ENCODE results near the gene XAB2.

XAB2 gene

GRCh38 chr19:7629347-7630054 is at the start of gene XAB2, which contains the start of gene PET100:
XAB2 (minus strand) TSS chr19:7629545; CDS start chr19:7629527, 18 bp downstream.
PET100 (plus strand) TSS chr19:7629793; CDS start chr19:7629834, 41 bp downstream.
- H3K27ac Mint-ChIP-seq: peak within 1 kb of the TSS; percentile 99
- H3K4me3 Mint-ChIP-seq: peak within 1 kb of the TSS; percentile 95
- peaks cover 11% of the 10 kb centered on the region for H3K36me3 Mint-ChIP-seq (ENCODE audit: low read depth)
- H3K9me3 Mint-ChIP-seq: no peaks in the 10 kb centered on the region
- DNase-seq (ENCODE audit: low spot score): peak; percentile 94
- no peaks in the 10 kb centered on the region for H3K27me3 Mint-ChIP-seq (ENCODE audit: low read depth)
- peaks cover 27% of the 10 kb centered on the region for H3K4me1 Mint-ChIP-seq (ENCODE audit: low read depth)

DNA sequence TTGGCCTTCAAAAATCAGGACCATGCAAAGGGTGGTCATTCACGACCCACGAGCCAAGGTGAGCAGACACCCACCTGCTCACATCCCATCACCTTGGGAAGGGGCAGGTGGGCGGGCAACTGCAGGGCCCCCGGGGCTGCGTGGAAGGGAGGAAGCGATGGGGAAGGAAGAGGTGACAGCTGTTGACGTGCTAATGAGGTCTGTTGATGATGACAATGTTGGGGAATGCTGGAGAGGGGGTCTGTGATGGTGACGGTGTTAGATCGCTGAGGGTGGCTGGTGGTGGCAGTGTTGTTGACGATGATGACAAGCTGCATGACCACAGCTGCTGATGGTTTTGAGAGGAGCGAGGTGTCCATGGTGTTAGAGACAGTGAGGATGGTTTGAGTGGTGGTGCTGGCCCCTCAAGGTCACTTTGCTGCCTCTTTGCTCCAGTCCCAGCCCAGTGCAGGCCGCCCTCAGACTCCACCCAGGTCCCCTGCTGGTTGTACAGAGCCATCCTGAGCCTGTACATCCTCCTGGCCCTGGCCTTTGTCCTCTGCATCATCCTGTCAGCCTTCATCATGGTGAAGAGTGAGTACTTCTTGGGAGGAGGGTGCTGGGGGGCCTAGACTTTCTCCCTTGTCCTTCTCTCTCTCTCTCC is 48.4 kb upstream of the XAB2 start:
- no peak for DNase-seq (ENCODE audit: low spot score)
- Mint-ChIP-seq H3K4me3 (no peak overlapping the region), H3K27me3 (ENCODE audit: low read depth) (peaks cover 16% of the 10 kb centered on the region), H3K9me3 (peaks cover 4% of the 10 kb centered on the region), H3K27ac (no peak overlapping the region), H3K4me1 (ENCODE audit: low read depth) (peaks cover 29% of the 10 kb centered on the region), H3K36me3 (ENCODE audit: low read depth) (peaks cover 2% of the 10 kb centered on the region)

GRCh38 chr19:7676854-7677253 is 47.5 kb upstream of the XAB2 start, which contains the start of gene MCEMP1:
MCEMP1 (plus strand) TSS chr19:7677090; CDS start chr19:7677121, 31 bp downstream.
- peaks cover 17% of the 10 kb centered on the region for H3K27me3 Mint-ChIP-seq (ENCODE audit: low read depth)
- H3K9me3 Mint-ChIP-seq: peaks cover 4% of the 10 kb centered on the region
- peak within 1 kb of the TSS; percentile 41 for H3K4me3 Mint-ChIP-seq
- H3K27ac Mint-ChIP-seq: no peak within 1 kb of the TSS
- peaks cover 28% of the 10 kb centered on the region for H3K4me1 Mint-ChIP-seq (ENCODE audit: low read depth)
- no peak for DNase-seq (ENCODE audit: low spot score)
- no peaks in the 10 kb centered on the region for H3K36me3 Mint-ChIP-seq (ENCODE audit: low read depth)

- H3K4me1 Mint-ChIP-seq (ENCODE audit: low read depth): peaks cover 25% of the 10 kb centered on the region
- no peak for DNase-seq (ENCODE audit: low spot score)
- no peak overlapping the region for H3K27ac Mint-ChIP-seq
- H3K4me3 Mint-ChIP-seq: peak overlapping the region; percentile 41
- H3K9me3 Mint-ChIP-seq: peaks cover 4% of the 10 kb centered on the region
- H3K27me3 Mint-ChIP-seq (ENCODE audit: low read depth): peaks cover 20% of the 10 kb centered on the region
- no peaks in the 10 kb centered on the region for H3K36me3 Mint-ChIP-seq (ENCODE audit: low read depth)
Measured at GRCh38 chr19:7676376-7676775, 47.0 kb upstream of the XAB2 start.

- Mint-ChIP-seq H3K27me3 (ENCODE audit: low read depth) (peaks cover 32% of the 10 kb centered on the region), H3K4me3 (no peak overlapping the region), H3K4me1 (ENCODE audit: low read depth) (peaks cover 25% of the 10 kb centered on the region), H3K9me3 (peaks cover 4% of the 10 kb centered on the region), H3K36me3 (ENCODE audit: low read depth) (no peaks in the 10 kb centered on the region), H3K27ac (no peak overlapping the region)
- no peak for DNase-seq (ENCODE audit: low spot score)
Measured at GRCh38 chr19:7674010-7675005, 45.0 kb upstream of the XAB2 start.

DNA sequence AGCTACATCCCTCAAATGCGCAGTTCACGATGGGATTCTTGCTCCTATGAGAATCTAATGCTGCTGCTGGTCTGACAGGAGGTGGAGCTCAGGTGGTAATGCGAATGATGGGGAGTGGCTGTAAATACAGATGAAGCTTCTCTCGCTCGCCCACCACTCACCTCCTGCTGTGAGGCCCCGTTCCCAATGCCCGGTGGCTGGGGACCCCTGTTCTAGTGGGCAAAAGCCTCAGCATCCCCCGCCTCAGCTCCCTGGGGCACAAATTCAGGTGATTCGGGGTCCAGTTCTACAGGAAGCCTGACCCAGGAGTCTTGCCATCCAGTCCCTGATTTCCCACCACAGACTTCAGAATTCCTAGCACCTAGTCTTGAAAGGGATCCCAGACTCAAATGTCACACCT is 43.2 kb upstream of the XAB2 start:
- no peak for DNase-seq (ENCODE audit: low spot score)
- Mint-ChIP-seq H3K27me3 (ENCODE audit: low read depth) (peaks cover 30% of the 10 kb centered on the region), H3K4me3 (no peak overlapping the region), H3K9me3 (peaks cover 4% of the 10 kb centered on the region), H3K4me1 (ENCODE audit: low read depth) (peaks cover 23% of the 10 kb centered on the region), H3K36me3 (ENCODE audit: low read depth) (no peaks in the 10 kb centered on the region), H3K27ac (no peak overlapping the region)

DNA sequence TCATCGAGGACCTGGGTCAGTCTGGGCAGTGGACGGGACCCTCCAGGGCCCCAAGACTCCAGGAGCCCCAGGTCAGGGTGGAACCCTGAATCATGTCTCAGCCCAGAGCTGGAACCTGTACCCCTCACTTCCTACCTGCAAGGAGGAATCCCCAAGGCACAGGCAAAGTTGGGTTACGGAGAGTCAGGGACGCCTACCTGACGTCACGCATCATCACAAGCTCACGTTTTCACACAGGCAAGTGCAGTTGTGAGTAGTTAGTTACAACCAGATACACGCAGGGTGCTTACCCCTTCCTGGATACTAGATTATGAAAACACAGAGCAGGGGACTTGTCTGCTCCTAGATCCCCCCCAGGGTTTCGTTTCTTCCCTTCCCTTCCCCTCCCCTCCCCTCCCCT is 41.4 kb upstream of the XAB2 start:
- Mint-ChIP-seq H3K36me3 (ENCODE audit: low read depth) (no peaks in the 10 kb centered on the region), H3K4me3 (peak overlapping the region; percentile 64), H3K27me3 (ENCODE audit: low read depth) (peaks cover 22% of the 10 kb centered on the region), H3K9me3 (peaks cover 4% of the 10 kb centered on the region), H3K4me1 (ENCODE audit: low read depth) (peaks cover 13% of the 10 kb centered on the region), H3K27ac (no peak overlapping the region)
- DNase-seq (ENCODE audit: low spot score): no peak

DNA sequence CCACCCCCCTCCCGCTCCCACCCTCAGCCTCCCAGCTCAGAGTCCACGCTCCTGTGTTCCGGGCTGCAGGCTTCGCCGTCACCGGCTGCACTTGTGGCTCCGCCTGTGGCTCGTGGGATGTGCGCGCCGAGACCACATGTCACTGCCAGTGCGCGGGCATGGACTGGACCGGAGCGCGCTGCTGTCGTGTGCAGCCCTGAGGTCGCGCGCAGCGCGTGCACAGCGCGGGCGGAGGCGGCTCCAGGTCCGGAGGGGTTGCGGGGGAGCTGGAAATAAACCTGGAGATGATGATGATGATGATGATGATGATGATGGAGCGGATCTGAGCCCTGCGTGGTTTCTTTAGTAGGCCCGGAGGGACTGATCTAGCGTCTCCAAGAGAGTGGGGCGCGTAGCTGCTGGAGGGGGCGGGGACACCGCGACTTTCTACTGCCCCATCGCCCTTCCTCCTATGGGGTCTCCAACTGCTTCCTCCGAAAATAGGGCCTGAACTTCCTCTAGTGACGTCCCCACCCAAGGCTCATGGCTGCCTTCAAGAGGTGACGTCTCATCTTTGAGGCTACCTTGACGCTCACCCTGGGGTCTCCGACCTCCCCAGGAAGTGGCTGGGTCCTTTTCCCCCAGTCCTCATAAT is 40.9 kb upstream of the XAB2 start:
- H3K4me1 Mint-ChIP-seq (ENCODE audit: low read depth): peaks cover 11% of the 10 kb centered on the region
- H3K36me3 Mint-ChIP-seq (ENCODE audit: low read depth): no peaks in the 10 kb centered on the region
- H3K27ac Mint-ChIP-seq: no peak overlapping the region
- H3K27me3 Mint-ChIP-seq (ENCODE audit: low read depth): peaks cover 21% of the 10 kb centered on the region
- peaks cover 4% of the 10 kb centered on the region for H3K9me3 Mint-ChIP-seq
- H3K4me3 Mint-ChIP-seq: peak overlapping the region; percentile 64
- DNase-seq (ENCODE audit: low spot score): no peak

- no peak for DNase-seq (ENCODE audit: low spot score)
- Mint-ChIP-seq H3K36me3 (ENCODE audit: low read depth) (no peaks in the 10 kb centered on the region), H3K4me3 (no peak overlapping the region), H3K4me1 (ENCODE audit: low read depth) (peaks cover 11% of the 10 kb centered on the region), H3K27ac (no peak overlapping the region), H3K9me3 (peaks cover 4% of the 10 kb centered on the region), H3K27me3 (ENCODE audit: low read depth) (peaks cover 21% of the 10 kb centered on the region)
Measured at GRCh38 chr19:7669641-7670040, 40.3 kb upstream of the XAB2 start.

GRCh38 chr19:7668842-7669241 is 39.5 kb upstream of the XAB2 start, which contains the start of gene RETN:
RETN (plus strand) TSS chr19:7669049; CDS start chr19:7669327, 278 bp downstream.
- Mint-ChIP-seq H3K27me3 (ENCODE audit: low read depth) (peaks cover 18% of the 10 kb centered on the region), H3K4me3 (no peak within 1 kb of the TSS), H3K9me3 (peaks cover under 1% of the 10 kb centered on the region), H3K27ac (no peak within 1 kb of the TSS), H3K36me3 (ENCODE audit: low read depth) (no peaks in the 10 kb centered on the region), H3K4me1 (ENCODE audit: low read depth) (peaks cover 9% of the 10 kb centered on the region)
- DNase-seq (ENCODE audit: low spot score): no peak

GRCh38 chr19:7665076-7665475 is 35.7 kb upstream of the XAB2 start:
- DNase-seq (ENCODE audit: low spot score): no peak
- no peak overlapping the region for H3K27ac Mint-ChIP-seq
- no peaks in the 10 kb centered on the region for H3K9me3 Mint-ChIP-seq
- no peak overlapping the region for H3K4me3 Mint-ChIP-seq
- H3K36me3 Mint-ChIP-seq (ENCODE audit: low read depth): no peaks in the 10 kb centered on the region
- peaks cover 2% of the 10 kb centered on the region for H3K4me1 Mint-ChIP-seq (ENCODE audit: low read depth)
- peaks cover 7% of the 10 kb centered on the region for H3K27me3 Mint-ChIP-seq (ENCODE audit: low read depth)

DNA sequence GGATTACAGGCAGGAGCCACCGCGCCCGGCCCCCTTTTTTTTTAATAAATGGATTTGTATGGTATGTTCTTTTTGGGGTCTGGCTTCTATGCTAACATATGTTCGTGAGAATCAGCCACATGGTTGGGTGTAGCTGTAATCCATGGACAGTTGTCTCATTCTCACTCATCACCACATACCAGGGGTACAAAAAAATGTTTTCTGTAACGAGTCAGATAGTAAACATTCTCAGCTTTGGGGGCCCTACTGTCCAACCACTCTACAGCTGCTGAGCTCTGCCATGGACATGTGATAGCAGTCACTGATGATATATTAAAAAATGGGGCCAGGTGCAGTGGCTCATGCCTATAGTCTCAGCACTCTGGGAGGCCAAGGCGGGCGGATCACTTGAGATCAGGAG is 34.4 kb upstream of the XAB2 start:
- no peak overlapping the region for H3K27ac Mint-ChIP-seq
- no peaks in the 10 kb centered on the region for H3K4me1 Mint-ChIP-seq (ENCODE audit: low read depth)
- H3K9me3 Mint-ChIP-seq: no peaks in the 10 kb centered on the region
- H3K27me3 Mint-ChIP-seq (ENCODE audit: low read depth): no peaks in the 10 kb centered on the region
- no peaks in the 10 kb centered on the region for H3K36me3 Mint-ChIP-seq (ENCODE audit: low read depth)
- H3K4me3 Mint-ChIP-seq: no peak overlapping the region
- no peak for DNase-seq (ENCODE audit: low spot score)

DNA sequence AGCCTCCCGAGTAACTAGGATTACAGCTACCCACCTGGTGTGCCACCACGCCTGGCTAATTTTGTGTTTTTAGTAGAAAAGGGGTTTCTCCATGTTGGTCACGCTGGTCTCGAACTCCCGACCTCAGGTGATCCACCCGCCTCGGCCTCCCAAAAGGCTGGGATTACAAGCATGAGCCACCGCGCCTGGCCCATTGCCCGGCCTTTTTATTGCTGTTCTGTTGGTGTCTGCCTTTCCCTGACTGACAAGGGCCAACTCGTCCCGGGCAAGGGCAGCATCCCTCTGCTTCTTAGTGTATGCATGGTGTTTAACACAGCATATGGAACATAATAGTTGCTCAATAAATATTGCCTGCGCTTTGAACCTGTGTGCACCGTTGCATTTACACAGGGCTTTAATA is 33.3 kb upstream of the XAB2 start:
- Mint-ChIP-seq H3K36me3 (ENCODE audit: low read depth) (no peaks in the 10 kb centered on the region), H3K9me3 (no peaks in the 10 kb centered on the region), H3K4me1 (ENCODE audit: low read depth) (peaks cover 6% of the 10 kb centered on the region), H3K4me3 (no peak overlapping the region), H3K27ac (no peak overlapping the region), H3K27me3 (ENCODE audit: low read depth) (no peaks in the 10 kb centered on the region)
- DNase-seq (ENCODE audit: low spot score): no peak
